Suppressor macrophage treated with lipopolysaccharide for 1 hour (primary cell): ENCODE data around the gene FGF5.
"Not testable (repeated sequence)": the region's sequence is repeated elsewhere in the genome, so short reads cannot be mapped to it uniquely, and the experiment has no call there.

ENCODE experiments used
- DNase-seq, 3 donors: peaks; one replicate each; pipeline ENCODE4 v3.0.0-alpha.2; 2020 to 2022

Gene FGF5

DNA sequence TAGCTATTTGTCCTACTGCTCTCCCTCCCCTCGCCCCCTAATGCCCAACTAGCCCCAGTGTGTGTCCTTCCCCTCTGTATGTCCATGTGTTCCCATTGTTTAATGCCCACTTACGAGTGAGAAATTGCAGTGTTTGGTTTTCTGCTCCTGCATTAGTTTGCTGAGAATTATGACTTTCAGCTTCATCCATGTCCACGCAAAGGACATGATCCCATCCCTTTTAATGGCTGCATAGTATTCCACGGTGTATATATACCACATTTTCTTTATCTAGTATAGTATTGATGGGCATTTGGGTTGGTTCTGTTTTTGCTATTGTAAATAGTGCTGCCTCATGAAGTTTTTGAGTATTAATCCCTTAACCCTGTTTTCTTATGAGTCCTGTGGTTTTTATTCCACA, 35.4 kb downstream of the FGF5 start:
- no peak for DNase-seq

DNA sequence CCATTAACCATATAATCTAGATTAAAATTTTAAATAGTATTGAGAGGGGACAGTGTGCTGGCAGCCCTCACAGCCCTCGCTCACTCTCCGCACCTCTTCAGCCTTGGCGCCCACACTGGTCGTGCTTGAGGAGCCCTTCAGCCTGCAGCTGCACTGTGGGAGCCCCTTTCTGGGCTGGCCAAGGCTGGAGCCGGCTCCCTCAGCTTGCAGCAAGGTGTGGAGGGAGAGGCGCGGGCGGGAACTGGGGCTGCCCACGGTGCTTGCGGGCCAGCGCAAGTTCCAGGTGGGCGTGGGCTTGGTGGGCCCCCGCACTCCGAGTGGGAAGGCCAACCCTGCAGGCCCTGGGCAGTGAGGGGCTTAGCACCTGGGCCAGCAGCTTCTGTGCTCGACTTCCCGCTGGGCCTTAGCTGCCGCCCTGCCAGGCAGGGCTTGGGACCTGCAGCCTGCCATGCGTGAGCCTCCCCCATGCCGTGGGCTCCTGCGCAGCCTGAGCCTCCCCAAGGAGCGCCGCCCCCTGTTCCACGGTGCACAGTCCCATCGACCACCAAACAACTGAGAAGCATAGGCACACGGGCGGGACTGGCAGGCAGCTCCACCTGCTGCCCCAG, 36.3 kb downstream of the FGF5 start:
- DNase-seq, result no peak

DNA sequence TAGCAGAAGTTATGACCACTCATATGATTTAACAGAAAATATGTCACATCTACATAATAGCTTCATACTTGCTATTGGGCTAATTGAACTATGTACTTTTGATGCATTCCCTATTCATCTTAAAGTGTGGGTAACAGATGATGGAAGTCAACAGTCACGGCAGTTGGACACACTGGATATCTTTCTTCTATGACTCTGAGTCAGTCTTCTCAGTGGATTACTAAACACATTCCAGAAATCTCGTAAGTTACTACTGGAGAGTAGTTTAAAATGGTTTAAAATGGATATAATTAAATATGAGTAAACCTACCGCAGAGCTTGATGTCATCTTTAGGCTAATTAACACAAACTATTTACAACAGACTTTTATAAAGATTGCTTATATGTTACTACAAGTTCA, 39.0 kb downstream of the FGF5 start:
- no peak for DNase-seq

DNA sequence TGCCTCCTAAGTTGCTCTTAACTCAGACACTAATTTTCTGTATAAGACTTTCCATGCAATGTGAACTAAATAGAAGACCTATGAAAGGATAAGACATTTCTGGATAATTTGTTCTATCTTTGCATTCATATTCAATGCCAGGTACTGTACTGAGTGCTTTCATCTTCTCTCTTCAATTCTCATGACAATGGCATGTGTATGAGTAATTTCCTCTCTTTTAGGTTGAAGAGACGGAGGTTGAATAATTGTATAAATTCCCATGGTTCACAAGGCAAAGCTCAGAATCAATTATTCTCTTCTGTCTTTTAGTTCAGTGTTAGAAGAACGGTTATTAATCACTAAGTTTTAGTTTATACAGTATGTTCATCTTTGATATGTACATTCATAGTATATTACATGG, 39.8 kb downstream of the FGF5 start:
- no peak for DNase-seq

DNA sequence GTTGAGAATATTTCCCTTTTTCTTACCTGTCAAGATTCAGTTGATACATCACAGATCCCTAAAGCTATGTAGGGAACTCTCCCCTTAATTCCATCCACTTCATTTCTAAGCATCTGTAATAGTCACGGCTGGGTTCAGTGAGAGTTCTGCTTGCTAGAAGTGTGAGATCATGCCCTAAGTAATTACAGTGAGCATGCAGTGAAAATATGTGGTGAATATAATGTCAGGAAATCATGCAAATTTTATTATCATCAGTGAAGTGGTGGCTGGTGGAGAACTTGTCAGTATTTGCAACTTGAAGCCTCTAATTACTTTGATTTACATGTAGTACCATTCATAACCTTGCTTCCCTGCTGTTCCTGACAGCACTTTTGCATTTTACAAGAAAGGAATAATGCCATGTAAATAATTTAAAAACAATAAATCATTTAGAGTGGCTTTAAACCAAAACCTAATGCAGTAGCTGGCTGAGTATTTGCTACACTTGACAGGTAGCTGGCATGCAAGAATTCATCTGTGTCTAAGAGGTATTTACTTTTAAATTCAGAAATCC, 40.8 kb downstream of the FGF5 start:
- no peak for DNase-seq

DNA sequence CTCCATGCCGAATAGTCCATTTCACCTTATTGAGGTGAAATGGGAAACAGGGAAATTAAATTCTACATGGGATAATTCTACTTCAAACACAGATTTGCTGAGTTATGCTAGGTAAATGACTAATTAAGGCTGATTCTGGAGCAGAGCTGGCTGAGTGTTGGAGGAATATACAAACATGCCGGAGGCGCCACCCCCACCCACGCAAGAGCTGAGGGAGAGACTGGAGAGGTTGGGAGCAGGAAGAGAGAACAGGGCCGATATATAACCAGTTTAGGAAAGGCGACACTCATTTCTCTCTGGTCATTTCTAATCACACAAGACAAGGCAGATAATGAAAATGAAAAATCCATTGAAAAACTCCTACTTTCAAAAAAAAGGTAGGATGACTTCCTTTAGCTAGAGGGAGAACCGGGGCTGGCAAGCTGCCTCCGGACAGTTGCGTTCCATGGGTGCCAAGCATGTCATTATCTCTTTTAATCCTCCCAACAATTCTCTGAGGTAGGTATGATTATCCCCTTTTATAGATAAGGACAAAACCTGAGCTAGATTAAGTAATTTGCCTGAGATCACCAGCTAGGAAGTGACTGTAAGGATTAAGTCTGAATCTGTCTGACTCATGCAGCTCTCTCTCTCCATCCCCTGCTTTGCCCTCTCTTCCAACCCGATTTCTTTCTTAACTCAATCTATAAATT, 41.5 kb downstream of the FGF5 start:
- DNase-seq, result no peak

DNA sequence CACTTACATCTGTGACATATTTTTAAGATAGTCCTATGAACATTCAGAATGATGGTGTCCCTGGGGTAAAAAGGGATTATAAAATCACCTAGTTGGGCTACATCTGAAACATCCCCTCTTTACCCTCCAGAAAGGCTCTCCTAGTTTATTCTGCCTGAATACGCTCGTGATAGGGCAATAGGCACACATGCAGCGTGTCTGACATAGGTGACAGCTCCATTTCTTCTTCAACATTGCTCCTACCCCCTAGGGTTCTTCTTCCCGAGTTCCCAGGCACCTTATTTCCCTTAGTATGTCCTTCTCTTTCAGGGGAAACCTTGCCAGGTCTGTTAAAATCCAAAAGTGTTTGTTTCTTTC, 42.0 kb downstream of the FGF5 start:
- no peak for DNase-seq

DNA sequence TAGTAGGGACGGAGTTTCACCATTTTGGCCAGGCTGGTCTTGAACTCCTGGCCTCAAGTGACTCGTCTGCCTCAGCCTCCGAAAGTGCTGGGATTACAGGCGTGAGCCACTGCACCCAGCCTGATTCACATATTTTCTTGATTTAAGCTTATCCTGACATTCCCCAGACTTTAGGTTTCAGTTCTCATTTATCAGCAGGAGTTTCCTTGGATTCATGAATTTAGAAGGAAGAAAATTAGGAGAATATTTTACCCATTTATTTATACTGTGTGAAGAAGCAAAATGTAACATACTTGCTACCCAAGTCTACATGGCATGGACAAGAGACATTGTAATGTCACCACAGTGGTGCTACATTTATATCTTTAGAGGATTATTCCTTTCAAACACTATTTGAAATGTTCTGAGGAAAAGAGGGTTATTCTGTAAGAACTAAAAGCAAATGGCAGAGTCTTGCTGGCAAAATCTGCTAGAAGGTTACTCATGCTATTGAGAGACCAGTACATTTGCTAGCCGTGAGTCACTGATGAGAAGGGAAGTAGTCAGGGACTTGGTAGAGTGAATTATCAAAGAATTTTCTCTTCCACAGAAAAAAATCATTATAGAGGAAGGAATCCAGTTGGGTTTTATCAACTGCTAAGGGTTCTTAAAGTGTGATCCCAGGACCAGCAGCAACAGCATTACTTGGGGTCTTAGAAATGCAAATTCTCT, 43.0 kb downstream of the FGF5 start:
- DNase-seq, result peak; percentile 13 to 52 (median 49)

DNA sequence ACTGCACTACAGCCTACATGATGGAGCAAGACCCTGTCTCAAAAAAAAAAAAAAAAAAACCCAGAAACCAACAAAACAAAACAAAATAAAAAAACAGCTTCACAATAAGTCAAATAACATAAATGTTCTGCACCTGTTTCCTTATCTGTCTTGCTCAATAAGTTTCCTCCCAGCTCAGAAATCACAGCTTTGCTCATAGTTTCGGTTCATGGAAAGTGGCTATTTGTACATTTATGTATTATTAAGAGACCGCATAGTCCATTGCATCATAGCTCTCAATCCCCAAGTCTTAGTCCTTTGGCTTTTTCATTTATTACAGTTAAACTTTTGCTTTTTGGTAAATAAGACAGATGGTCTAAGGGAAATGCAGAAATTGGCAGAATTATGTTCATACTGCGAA, 44.7 kb downstream of the FGF5 start:
- peak in 2 of 3 donors; percentile 32 to 49 for DNase-seq

DNA sequence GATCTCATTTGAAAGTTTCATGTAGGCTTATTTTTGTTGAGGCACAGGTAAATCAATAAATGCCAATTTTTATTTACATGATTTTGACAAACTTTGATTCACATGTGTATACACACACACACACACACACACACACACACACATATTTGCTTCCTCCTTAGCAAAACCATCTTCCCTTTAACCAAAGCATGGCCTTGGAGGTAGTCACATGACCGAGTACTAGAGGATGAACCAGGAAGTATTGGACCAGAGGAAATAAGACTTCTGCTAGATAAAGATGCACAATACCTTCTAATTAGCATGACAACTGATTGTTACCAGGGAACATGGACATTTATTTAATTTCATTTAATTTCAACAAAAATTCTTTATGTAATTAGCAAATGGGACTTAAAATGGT, 45.7 kb downstream of the FGF5 start:
- DNase-seq, result peak in 1 of 3 donors; percentile 1

DNA sequence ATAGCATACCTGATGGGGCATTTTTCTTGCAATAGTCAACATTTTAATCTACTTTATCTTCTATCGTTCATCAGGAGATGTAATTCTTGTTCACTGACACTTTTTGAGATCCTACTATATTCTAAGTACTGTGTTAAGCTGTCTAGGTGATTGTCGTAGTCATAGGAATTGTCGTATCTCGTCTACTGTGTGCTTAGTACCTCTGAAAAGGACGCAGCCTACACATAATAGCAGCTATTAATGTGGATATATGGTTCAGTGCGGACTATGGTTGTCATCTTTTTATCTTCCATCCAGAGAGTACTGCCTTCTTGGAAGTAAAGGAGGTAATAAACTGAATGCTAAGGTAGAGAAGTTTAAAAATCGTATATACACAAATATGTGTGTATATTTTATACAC, 47.2 kb downstream of the FGF5 start:
- DNase-seq, result no peak

DNA sequence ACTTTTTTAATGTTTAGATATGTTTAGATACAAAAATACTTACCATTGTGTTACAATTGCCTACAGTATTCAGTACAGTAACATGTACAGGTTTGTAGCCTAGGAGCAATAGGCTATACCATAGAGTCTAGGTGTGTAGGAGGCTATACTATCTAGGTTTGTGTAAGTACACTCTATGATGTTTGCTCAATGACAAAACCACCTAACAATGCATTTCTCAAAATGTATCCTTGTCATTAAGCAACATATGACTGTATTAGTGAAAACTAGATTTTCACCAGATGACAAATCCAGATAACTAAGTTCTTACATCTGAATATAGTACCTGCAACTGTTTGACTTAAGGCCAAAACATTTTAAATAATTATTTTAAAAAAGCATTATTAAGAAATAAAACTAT, 49.4 kb downstream of the FGF5 start:
- not testable (repeated sequence) for DNase-seq

DNA sequence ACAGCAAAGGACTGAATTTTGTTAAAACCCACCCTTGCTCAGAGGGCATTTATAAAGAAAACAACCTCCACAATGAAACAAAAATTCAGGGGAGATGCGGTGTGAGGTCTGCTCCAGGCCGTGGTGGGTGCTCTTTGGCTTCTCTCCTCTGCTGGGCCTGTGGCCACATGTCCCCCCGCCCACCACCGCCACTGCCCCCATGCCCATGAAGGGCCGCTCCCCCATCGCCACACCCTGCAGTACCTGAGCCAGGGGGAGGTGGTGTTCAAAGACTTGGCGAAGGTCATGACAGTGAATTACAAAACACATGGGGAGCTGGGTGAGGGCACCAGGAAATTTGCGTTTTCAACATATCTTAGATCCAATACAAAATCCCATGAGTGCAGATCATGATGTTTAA, 54.9 kb downstream of the FGF5 start:
- no peak for DNase-seq

DNA sequence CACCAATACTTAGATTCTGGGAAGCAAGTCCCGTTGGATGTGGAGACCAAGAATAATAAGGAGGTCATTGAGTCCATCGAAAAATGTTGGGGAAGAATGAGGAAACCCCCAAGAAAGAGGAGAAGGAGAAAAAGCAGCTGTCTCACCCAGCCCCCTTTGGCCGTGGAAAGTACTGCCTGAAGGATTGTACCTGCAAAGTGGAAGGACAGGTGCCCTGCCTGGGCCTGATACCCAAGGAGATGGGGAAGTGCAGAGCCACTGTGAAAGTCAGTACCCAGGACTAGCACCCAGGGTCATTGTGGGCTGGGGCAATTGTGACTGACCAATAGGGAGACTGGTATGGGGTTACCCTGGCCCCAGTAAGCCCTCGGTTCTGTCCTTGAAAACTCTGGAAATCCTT, 55.3 kb downstream of the FGF5 start:
- no peak for DNase-seq

DNA sequence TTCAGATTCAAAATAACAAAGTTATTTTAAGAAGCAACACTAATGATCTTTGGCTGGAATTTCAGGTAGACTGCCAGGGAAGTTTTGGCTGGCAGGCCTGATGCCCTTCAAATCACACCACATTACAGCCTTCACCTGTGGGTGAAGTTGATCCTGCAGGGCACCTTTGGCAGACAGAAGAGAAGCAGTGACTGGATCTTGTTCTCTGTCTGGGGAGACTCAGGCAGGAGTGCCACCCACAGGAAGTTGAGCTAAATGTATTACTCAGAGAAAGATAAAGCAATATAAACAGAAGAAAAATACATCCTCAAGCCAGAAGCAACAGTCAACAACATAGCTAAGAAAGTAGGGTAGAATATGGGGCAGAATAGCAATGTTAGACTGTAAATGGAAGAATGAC, 56.3 kb downstream of the FGF5 start:
- peak in 1 of 3 donors; percentile 1 for DNase-seq

DNA sequence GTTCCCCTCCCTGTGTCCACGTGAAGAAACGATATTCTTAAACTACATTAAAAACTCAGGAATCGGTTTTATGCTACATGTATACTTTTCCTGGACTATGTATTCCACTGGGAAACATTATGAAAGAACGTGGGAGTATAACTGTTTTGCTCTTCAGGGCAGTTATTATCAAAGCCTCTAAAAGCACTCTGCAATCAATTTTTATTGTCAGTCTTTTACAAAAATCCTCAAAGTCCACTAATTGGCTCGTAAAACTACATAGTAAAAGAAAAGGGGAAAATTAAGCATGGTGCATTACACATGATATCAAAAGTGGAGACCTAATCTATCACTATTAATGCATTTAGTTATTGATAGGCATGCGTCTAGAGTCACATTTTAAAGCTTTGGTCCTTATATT, 57.7 kb downstream of the FGF5 start:
- no peak for DNase-seq

DNA sequence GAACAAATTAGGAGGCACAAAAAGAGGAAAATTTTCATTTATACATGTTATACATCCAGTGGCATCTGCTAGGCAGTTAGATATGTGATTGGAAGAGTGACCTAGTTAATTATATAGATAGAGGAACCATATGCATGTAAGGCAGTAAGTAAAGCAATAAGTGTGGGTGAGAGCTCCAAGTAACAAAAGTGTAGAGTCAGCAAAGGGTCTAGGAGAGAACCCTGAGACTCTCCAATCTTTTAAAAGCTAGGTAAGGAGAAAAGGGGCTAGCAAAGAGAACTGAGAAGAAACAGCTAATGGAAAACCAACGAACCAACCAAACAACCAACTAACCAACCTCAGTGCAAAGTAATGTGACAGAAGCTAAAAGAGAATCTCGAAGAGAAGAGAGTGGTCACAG, 65.2 kb downstream of the FGF5 start:
- DNase-seq, result no peak

DNA sequence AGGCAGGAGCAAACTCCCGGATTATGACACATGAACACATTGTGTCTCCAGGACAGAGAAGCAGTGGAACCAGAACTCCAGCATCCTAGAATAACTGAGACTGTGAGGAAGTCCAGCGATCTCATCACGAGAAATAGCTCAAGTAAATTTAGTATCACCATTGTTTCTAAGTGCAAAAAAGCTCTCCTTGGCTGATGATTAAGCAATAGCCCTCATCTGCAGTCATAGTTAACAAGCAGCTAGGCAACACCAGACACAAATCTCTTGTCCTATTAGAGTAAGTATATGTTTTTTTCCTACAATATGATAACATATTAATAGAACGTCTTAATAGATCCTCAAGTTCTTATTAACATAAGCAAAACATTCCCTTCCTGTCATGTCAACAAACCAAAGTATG, 66.7 kb downstream of the FGF5 start:
- DNase-seq, result no peak

DNA sequence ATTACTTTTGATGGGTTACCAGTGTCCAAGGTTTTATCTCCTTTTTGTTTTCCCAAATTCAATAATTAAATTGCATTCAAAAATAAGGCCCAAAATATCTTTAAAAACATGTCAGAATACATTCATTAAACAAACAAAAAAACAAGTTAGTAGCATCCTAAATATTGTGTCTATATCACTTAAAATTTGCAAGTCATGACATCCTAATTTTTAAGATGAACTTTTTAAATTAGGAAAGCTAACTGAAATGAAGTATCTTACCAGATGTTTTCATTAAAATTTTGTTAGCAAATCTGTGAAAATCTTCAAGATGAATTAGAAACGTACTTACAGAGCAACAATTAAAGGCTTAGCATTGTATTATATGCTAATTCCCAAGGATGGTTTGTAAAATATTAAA, 68.1 kb downstream of the FGF5 start:
- no peak for DNase-seq

DNA sequence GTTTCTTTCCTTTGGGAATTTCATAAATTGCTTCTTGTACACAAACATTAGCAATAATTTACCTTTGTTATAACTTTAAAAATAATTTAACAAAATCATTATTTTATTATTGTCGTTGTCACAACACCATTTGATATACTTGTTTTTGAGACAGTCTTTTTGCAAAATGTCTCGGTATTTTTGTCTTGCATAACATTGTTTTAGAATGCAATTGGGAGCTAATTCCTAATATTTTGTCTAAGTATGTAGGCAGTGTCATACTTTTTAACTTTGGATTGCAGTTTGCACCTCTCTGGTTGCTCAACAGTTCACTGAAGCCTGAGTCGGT, 68.7 kb downstream of the FGF5 start:
- DNase-seq, result no peak

DNA sequence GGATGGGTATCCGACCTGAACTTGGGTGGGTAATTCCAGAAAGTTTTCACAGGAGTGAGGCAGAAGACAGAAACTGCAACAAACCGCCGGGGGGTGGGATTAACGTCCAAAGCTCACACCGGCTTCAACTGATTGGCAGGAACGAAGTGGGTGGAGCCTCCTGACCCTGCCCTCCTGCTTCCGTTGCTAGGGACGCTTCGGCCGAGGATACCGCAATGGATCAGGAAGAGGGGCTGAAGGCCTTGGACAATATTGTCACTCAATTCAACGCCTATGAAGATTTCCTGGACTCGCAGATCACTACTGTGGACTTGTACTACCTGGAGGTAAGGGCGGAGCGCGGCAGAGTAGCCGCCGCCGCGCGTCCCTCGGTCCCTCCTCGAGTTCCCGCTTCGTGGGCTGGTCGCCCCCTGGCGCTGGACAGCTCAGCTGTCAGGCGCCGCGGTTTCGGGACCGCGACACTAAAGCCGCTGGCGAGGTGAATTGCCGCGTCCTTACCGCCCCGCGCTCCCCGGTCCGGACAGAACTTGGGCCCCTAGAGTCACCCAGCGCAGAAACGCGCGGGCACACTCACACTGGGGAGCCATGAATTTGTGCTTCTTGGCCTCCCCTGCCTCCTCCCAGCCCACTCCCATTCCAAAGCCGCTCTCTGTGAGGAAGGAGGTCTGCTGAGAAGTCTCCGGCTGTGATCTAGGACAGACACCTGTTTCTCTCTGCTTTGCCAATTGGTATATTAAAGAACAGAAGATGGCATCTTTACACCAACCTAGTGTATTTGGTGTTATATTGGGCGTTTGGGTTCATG, 69.3 kb downstream of the FGF5 start, which contains the start of gene CFAP299:
Gene CFAP299, plus strand, starts transcription at position 177 of the 805 bp plus-strand sequence.
- DNase-seq, result peak; percentile 92 to 95 (median 95)

DNA sequence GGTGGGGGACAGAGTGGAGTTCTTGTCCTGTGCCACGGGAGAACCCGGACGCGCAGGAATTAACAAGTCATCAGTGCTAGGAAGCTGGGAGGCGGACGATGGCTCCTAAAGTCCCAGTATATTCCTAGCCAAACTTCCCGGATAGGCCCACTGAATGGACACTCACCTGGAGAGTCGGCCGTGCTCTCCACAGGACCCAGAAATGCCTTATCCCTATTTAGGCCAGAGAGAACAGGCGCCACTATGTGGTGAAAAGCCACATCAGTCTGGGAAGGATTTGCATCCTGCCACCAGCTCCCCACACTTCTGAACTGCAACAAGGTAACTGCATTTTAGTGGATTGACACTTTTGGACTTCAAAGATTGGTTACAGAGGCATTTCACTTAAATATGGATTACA, 70.1 kb downstream of the FGF5 start:
- no peak for DNase-seq

DNA sequence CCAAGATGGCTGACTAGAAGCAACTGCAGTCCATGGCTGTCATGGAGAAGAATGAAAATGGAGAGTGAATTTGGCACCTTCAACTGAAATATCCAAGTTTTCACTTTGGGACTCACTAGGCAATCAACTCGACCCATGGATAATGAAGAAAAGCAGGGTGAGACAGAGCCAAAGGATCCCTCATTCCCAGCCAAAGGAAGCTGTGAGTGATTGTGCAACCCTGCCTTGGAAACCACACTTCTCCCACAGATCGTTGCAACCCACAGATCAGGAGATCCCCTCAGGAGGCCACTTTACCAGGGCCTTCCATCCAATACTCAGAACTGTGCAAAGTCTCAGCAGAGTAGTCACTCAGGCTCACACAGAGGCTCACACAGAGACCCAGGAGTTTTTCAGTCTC, 73.6 kb downstream of the FGF5 start:
- peak; percentile 34 to 44 (median 39) for DNase-seq
